NCI-H2227 (cell line): ENCODE data around the gene SORD.
"Not testable (repeated sequence)": the region's sequence is repeated elsewhere in the genome, so short reads cannot be mapped to it uniquely, and the experiment has no call there.

Experiments used
- DNase-seq: peaks from one replicate; lab custom pipeline; 2025; ENCODE audit not compliant: unreplicated experiment; lab: John Stamatoyannopoulos, UW

SORD gene

GRCh38 chr15:45023659-45024225 is 747 bp downstream of the SORD start:
- DNase-seq: peak; percentile 20

- DNase-seq: not testable (repeated sequence)
Measured at GRCh38 chr15:45024649-45025048, 1.7 kb downstream of the SORD start.

- DNase-seq: not testable (repeated sequence)
Measured at GRCh38 chr15:45025627-45026026, 2.6 kb downstream of the SORD start.

GRCh38 chr15:45026651-45027190 is 3.7 kb downstream of the SORD start:
- no peak for DNase-seq

GRCh38 chr15:45027220-45027619 is 4.2 kb downstream of the SORD start:
- no peak for DNase-seq

- DNase-seq: no peak
Measured at GRCh38 chr15:45030743-45031142, 7.7 kb downstream of the SORD start.

- not testable (repeated sequence) for DNase-seq
Measured at GRCh38 chr15:45031522-45032028, 8.6 kb downstream of the SORD start.

- DNase-seq: not testable (repeated sequence)
Measured at GRCh38 chr15:45032501-45032900, 9.5 kb downstream of the SORD start.

GRCh38 chr15:45034087-45034486 is 11.1 kb downstream of the SORD start:
- DNase-seq: not testable (repeated sequence)

GRCh38 chr15:45034600-45035375 is 11.8 kb downstream of the SORD start:
- not testable (repeated sequence) for DNase-seq

GRCh38 chr15:45036812-45037781 is 14.1 kb downstream of the SORD start:
- DNase-seq: peak; percentile 43

GRCh38 chr15:45037936-45038335 is 14.9 kb downstream of the SORD start:
- DNase-seq: no peak

GRCh38 chr15:45040396-45040795 is 17.4 kb downstream of the SORD start:
- not testable (repeated sequence) for DNase-seq

GRCh38 chr15:45041538-45041937 is 18.5 kb downstream of the SORD start:
- not testable (repeated sequence) for DNase-seq

- not testable (repeated sequence) for DNase-seq
Measured at GRCh38 chr15:45042859-45043258, 19.9 kb downstream of the SORD start.

GRCh38 chr15:45044270-45044669 is 21.3 kb downstream of the SORD start:
- not testable (repeated sequence) for DNase-seq

- not testable (repeated sequence) for DNase-seq
Measured at GRCh38 chr15:45048449-45048793, 25.4 kb downstream of the SORD start.

- DNase-seq: no peak
Measured at GRCh38 chr15:45048794-45049631, 26.0 kb downstream of the SORD start.

GRCh38 chr15:45050587-45050986 is 27.6 kb downstream of the SORD start:
- DNase-seq: no peak

- DNase-seq: not testable (repeated sequence)
Measured at GRCh38 chr15:45052676-45053075, 29.7 kb downstream of the SORD start.
